GM18907 (cell line): ENCODE measurements around the gene ELF1.
"Not testable (repeated sequence)": the region's sequence is repeated elsewhere in the genome, so short reads cannot be mapped to it uniquely, and the experiment has no call there.

Experiments
- ATAC-seq: cut with Tn5 transposase; IDR thresholded peaks from one replicate; pipeline ENCODE4 v1.9.1; 2021; ENCODE audit warnings: mild to moderate bottlenecking, moderate library complexity; ENCODE audit not compliant: unreplicated experiment

The ELF1 gene

DNA sequence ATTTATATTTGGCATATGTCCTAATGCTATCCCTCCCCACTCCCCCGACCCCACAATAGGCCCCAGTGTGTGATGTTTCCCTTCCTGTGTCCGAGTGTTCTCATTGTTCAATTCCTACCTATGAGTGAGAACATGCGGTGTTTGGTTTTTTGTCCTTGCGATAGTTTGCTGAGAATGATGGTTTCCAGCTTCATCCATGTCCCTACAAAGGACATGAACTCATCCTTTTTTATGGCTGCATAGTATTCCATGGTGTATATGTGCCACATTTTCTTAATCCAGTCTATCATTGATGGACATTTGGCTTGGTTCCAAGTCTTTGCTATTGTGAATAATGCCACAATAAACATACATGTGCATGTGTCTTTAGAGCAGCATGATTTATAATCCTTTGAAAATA is 23.3 kb upstream of the ELF1 start:
- not testable (repeated sequence) for ATAC-seq

DNA sequence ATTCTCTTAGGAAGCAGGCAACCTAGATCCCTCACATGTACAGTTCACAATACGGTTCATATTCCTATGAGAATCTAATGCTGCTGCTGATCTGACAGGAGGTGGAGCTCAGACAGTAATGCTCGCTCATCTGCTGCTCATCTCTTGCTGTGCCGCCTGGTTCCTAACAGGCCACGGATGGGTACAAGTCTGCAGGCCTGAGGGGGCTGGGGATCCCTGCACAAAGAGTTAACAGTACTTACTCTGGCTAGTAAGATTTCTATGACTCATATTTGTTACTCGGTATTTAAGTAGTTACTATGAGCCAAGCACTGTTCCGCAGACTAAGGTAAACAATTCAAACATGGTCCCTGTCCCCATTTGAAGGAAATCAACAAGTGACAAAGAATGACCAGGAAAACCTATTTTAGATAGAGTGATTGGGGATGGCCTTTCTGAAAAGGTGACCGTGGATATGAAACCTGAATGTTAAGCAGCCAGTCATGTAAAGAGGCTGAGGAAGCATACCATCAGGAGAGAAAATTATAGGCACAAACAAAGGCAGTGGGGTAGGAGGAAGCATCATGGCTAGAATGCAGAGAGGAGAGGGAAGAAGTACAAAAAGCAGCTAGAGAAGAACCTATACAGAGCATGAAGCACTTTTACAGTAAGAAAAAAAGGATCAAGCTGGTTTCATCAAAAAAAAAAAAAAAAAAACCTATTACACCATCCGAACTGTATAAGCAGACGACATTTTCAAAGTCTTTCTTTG is 21.6 kb upstream of the ELF1 start:
- no peak for ATAC-seq

DNA sequence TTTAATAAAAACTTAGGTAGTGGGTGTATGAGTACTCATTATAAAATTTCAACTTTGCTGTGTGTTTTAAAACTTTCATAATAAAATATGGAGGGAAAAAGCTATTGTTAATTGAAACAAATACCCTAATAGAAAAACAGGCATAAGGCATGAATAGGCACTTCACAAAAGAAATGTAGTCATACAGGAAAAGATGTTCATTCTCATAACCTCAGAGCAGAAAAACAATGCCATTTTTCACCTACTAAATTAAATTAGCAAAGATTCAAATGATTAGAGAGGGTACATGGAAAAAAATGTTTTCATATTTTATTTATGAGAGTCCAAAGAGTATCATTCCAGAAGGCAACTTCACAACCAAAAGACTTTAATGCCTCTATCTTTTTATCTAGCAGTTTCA is 20.6 kb upstream of the ELF1 start:
- ATAC-seq, result no peak

DNA sequence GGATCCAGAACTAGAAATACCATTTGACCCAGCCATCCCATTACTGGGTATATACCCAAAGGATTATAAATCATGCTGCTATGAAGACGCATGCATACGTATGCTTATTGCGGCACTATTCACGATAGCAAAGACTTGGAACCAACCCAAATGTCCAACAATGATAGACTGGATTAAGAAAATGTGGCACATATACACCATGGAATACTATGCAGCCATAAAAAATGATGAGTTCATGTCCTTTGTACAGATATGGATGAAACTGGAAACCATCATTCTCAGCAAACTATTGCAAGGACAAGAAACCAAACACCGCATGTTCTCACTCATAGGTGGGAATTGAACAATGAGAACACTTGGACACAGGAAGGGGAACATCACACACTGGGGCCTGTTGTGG is 17.4 kb upstream of the ELF1 start:
- ATAC-seq, result not testable (repeated sequence)

DNA sequence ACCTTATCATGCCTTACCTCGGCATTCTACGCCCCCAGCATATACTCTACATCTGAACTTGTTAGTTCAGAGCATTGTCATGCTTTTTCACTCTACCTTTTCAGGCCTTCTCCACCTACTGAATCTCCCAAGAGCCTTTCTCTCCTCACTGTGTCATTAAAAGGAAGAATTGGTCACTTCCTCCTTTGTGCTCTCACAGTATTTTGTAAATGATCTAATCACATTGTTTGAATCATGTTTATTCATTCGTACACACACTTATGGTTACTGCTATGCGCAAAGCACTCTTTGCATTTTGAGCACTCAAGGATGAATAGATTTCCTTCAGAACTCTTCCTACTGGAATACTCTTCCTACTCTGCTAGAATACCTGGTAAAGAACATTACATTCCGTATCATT is 15.8 kb upstream of the ELF1 start:
- no peak for ATAC-seq

DNA sequence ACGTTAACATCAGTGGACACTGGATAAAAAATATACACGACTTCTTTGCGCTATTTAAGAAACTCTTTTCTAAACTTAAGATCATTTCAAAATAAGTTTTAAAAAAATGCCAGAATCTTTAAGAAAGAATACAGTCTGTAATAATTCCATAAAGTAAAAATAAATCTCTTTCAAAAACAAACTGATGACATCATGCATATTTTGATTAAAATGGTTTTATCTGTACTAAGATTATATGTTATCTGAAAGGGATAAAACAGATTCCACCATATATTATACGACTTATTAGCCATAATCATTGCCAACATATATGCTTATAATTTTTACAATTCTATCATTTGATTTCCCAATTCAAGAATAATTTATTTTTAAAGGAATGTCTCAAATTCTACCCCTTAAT is 15.3 kb upstream of the ELF1 start:
- no peak for ATAC-seq

DNA sequence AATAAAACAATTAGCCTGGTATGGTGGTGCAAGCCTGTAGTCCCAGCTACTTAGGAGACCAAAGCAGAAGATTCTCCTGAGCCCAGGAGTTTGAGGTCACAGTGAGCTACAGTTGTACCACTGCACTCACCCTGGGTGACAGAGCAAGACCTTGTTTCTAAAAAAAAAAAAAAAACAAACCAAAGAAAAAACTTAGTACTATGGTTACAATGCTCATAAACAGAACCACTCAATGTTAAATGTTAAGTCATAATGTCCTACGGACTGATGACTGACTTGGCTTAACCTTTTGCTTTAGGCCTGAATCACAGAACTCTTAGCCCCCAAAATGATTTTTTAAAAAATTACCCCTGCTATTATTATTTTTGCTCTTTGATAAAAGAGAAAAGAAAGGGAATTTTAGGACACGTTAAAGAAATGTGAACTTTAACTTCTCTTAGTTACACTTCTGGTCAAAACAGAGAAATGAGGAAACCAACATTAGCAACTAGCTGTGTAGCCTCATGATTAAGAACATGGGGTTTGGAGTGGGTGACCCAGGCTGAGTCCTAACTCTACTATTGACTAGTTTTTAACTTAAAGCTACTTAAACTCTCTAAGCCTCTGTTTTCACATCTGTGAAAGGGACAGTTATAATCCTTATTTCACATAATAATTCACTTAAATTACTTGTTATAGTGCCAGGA is 13.7 kb upstream of the ELF1 start:
- no peak for ATAC-seq

DNA sequence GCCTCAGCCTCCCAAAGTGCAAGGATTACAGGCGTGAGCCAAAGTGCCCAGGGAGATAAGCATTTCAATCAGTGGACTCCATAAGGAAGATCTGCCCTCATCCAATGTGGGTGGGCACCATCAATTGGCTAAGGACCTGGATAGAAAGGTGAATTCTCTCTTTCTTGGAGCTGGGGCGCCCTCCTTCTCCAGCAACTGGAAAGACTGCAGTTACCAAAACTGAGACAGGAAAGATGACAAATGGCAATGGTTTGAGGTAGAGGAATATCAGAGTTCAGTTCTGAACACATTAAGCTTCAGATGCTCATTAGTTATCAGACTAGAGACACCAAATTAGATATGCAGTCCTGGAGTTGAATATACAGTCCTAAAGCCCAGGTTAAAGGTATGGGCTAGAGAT is 10.5 kb upstream of the ELF1 start:
- ATAC-seq, result no peak

DNA sequence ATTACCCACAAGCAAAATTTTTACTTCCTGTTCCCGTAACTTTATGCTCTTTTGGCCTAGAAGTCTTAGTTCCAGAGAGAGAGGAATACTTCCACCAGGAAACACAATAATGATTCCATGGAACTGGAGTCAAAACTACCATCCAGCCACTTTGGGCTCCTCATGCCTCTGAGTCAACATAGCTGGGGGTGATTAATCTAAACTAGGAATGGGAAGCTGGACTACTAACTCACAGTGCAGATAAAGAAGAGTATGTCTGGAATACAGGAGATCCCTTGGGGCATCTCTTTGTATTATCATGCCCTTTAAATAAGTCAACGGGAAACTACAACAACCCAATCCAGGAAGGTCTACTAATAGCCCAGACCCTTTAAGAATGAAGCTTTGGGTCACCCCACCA is 8.9 kb upstream of the ELF1 start:
- no peak for ATAC-seq

DNA sequence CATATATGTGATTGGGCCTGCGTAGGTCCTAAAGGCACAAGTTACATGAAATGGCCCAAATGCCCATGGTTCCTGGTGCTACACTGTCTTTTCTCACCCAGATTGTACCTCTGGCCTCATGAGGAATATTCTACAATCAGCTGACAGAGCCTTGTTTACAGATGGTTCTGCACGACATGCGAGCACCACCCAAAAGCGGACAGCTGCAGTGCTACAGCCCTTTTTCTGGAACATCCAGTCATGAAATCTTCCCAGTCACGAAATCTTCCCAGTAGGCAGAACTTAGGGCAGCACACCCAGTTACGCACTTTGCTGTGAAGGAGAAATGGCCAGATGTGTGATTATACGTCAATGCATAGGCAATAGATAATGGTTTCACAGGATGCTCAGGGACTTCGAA is 7.7 kb upstream of the ELF1 start:
- ATAC-seq, result no peak

DNA sequence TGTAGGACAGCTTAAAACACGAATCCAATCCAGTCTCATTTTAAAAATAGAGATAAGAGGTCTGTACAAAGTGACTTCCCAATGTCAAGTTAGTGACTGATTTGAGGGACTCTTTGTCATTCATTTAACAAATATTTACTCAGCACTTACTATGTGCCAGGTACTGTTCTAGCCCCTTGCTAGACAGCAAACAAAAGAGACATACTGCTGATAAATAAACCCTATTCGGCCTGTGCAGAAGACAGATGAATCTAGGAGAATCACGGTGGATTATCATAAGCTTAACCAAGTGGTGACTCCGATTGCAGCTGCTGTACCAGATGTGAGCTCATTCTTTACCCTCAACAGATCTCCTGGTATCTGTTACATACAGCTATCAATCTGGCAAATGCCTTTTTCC is 6.4 kb upstream of the ELF1 start:
- ATAC-seq, result no peak

DNA sequence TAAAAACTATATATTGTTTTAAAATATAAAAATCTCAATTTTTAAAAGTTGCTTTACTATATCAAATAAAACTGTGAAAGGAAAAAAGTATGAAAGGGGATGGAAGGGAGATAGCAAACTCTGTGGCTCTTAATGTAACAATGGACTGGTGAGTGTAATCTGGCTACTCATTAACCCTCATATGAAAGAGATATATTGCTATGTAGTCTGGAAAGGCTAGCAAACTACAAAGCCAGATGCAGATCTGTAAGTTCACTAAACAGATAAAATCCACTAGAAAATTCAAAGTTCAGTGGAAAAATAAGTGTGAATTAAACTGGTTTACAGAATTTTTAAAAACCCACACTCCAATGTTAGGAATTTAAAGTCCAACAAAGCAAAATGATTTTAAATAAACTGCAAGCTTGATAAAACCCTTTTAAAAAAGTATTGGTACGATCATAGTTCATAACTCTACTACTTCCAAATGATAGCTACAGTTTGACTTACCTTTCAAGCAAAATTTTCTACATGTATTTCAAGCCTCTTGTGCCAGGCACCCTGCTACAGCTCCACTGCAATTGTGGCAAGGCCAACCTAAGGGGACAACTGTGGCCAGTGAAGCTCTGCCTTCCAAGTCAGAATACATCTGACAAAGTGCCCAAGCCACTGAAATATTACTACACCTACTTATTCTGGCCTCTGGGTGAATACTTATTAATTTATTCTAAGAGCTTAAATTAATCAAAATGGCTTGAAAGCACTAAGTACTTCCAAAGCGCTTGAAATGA is 647 bp upstream of the ELF1 start:
- ATAC-seq, result peak; percentile 52

DNA sequence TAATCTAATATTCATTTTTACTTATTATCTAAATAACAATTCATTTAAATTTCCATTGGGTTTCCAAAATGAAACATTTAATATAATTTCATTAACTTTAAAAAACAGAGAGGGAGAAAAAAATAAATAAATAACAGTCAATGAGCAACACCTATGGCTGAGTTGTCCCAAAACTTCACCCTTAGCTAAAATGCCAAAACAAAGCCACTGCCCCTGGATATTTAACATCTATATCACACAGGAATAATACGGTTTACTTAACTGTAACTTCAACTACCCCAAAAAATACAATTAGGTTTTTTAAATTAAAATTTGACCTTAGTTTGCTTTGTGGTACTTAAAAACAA is 541 bp downstream of the ELF1 start:
- no peak for ATAC-seq

DNA sequence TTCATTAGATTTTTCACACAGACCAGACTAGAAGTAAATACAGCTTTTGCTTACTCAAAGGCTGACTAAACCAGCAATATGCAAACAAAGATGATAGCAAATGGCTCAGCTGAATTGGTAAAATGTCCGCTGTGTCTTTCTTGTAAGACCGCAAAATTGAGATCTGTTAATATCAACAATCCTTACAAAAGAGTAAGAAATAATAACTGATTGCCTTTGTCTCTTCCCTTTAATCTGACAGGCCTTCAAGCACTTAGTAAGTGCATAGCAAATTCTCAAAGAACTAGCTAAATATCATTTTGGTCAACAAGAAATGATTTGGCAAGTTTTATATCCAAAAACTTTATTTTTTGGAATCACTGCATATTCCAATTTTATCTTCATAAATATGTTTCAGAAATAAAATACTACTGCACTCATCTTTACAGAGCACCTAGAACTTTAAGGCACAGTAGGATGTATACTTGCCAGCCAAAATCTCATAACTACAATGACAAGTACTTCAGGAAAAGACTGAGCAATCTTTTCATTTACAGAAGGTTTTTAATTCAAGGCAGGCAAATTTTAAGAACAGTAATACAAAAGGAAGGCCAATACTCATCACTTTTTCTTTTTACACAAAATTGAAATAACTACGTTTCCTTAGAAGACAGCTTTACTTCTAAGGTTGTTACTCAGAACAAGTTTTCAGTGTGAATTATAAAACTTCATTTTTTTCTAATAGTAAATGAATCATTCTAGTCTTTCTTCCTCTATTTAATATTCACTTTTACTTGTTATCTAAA is 1.1 kb downstream of the ELF1 start:
- no peak for ATAC-seq

DNA sequence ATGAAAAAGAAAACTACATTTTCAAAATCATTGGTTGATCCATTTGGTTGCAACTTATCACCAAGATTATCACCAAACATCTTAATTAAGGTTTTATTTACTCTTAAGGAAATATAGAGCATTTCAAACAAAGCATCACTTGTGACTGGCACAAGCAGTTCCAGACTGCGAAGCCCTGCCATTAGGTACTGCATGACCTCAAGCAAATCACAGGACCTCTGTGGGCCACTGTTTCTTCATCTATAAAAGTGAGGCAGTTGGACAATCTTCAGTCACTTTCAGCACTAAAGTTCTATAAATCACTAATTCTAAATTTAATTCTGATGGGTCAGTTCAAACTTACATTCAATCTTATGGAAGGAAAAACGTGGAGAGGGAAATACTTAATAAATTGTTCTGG is 2.0 kb downstream of the ELF1 start:
- no peak for ATAC-seq

DNA sequence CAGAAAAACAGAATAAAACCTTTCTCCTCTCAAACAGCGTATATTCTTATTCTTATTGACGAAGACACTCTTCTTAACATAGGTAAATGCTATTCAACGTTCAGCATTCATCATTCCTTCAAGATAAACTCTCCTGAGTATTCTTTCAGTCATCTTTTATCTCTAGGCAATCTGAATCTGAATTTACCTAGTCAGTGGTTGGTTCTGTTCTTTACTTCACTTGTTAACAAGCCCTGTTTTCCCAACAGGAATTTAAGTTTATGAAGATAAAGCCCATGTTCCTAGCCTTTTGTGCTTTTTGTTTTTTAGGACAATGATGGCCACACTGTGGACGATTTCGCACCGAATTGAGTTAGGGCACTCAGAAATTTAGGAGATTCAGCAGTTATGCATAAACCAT is 3.2 kb downstream of the ELF1 start:
- no peak for ATAC-seq

DNA sequence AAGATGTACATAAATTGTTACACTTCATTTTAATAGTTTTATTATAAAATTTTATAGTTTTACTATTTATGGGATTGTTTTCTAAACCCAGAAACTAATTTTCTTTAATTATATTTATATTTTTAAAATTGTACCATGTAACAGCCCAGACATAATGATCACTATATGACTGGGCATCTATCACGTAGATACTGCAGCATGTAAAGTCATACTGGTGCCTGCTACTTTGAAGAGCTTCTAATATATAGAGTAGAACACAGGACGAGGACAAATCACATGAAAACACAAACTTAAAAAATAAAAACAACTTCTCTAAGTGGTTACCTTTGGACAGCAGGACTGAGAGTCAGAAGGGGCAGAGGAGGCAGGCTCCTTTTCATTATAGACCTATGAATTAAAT is 5.3 kb downstream of the ELF1 start:
- no peak for ATAC-seq

DNA sequence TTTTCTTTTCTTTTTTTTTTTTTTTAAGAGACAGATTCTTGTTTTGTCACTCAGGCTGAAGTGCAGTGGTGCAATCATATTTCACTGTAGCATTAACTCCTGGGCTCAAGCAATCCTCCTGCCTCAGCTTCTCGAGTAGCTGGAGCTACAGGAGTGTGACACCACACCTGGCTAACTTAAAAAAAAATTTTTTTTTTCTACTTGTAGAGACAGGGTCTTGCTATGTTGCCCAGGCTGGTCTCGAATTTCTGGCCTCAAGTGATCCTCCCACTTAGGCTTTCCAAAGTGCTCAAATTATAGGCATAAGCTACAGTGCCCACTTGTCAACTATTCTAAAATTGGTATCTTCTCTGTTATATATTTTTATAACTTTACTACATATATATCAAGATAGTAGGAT is 6.6 kb downstream of the ELF1 start:
- no peak for ATAC-seq

DNA sequence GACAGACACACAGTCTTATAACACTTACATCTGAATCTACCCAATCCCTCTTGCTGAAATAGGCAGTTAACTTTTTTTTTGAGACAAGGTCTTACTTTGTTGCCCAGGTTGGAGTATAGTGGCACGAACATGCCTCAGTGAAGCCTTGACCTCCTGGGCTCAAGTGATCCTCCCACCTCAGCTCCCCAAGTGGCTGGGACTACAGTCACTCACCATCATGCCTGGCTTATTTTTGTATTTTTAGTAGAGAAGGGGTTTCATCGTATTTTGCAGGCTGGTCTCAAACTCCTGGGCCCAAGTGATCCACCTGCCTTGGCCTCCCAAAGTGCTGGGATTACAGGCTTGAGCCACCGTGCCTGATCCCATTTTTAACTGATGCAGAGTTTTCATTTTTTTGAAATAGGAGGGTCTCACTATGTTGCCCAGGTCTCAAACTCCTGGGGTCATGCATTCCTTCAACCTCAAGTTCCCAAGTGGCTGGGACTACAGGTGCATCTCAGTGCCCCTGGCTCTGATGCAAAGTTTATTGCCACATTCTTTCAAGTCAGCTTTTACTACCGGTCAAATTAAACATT is 7.6 kb downstream of the ELF1 start:
- ATAC-seq, result no peak

DNA sequence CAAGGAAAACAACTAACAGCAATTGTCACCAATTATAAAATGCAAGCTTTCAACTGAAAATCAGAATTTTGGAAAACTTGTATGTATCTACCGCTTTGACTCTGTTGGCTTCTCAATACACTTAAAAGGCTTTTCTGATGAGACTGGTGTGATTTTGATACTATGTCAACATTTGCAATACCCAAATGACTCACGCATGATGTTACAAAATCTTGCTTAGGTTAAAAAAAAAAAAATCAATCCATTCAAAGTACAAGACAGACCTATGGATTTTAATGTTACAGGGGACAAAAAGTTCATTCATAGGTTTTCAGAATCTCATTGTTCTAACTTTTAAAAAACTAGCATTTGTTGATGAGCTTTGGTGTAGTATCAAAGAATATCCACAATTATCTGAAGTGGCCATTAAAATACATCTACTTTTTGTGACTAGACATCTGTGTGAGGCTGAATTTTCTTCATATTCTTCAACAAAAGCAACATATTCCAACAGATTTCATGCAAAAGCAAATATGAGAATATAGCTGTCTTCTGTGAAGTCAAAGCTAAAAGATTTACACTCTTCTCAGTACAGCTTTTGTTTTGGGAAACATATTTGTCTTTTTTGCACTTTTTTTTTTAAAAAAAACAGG is 10.7 kb downstream of the ELF1 start:
- no peak for ATAC-seq

DNA sequence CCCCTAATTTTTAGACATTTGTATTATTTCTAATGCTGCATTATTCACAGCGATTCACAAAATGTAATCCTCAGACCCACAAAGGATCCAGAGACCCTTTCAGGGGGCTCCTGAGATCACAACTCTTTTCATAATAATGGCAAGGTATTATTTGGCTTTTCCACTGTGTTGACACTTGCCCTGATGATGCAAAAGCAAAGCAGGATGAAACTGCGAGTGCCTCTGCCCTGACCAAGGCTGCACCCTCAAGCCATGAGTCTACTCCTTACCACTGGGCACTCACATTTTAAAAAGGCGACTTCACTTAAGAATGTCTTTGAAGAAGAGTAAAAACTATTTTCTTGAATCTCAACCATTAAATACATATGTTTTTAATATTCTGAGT is 11.4 kb downstream of the ELF1 start:
- ATAC-seq, result no peak
